Stimulated activated CD8-positive, alpha-beta memory T cell treated with anti-CD3 and anti-CD28 coated beads, Interleukin-15, amount 100 ng/mL, for 48 hours (primary cell): ENCODE measurements around the gene SEC63.

Source experiments
- DNase-seq, 2 donors: peaks; one replicate each; pipeline ENCODE4 v3.0.0-alpha.2; 2020; ENCODE audit warnings: low read depth in 2 of 2

SEC63 gene

DNA sequence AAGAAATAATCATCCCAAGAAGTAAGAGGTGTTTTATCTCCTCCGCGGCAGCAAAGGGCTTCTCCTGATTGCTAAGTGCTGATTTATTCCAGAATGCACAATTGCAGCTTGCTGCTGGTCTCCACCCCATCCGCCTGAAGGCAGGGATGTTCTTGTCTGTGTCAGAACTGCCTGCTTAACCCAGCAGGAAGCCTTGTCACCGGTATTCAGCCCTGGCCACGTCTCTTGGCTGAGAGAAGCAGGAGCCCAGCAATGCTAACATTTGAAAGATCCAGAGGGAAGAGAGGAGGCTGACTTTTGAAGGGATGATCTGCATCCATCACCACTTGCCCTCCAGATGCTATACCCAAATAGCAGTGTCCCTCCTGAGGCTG, 138.1 kb downstream of the SEC63 start:
- no peak for DNase-seq

DNA sequence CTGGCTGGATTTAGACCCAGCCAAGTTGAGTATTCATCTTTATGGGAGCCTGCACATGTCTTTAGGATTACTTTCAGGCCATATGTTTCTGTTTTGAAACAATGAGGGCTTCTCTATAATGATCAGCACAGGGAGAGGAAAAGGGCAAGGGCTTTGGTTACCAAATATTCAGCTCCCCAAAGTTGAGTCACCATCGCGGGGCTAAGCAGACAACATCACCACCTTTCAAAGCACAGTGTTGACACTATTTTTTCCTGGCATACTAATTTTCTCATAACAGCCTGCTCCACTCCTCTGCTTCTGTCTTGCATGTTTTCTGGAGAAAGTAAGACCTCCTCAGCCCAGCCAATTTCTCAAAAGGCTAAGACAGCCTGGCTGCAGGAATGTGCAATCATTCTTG, 138.8 kb downstream of the SEC63 start:
- DNase-seq, result no peak

DNA sequence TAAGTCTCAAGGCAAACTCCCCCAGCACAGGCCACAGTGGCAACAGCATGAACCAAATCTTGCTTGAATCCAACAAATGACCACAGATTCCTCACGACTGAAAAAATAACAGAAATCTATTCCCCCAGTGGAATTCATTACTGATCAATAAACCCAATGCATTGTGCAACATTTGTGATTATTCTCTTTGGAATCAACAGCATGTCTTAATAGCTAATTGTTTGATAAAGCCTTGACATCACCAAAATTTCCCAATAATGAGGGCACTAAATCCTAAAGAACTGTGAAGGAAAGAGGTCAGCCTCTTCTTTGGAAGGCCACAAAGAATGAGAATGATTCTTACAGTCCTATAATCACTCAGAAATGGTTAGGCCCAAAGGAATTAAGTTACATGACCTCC, 139.7 kb downstream of the SEC63 start:
- no peak for DNase-seq

DNA sequence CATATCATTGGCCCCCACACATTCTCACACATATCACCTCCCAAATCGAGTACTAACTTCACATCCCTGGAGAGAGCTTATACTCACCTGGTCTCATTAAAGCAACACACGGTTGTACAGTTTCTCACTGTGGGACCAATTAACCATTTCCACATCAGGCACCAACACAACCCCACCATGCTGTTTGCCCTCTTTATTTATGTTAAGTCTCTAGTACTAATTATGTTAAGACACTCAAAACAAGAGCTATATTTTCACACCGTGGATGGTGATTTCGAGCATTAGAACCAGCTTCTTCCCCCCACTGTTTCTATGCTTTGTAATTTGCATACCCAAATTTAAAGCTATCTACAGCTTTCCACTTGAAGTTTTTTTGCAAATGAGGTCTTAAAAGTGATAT, 140.2 kb downstream of the SEC63 start:
- DNase-seq, result no peak
